H1 (cell line): ENCODE data around the gene TUT7. TPM values are rescaled to one million over a fixed set of nuclear protein-coding genes. Genes with fewer than 3 reads are reported as not detected.
"Not testable (repeated sequence)": the region's sequence is repeated elsewhere in the genome, so short reads cannot be mapped to it uniquely, and the experiment has no call there.

Source experiments
- CTCF ChIA-PET: fragments of 300-600 bp; sonication (Branson Sonifier 250); formaldehyde crosslinking; loops from one replicate; lab custom pipeline; 2021; ENCODE audit not compliant: partially characterized antibody; lab: Charles Lee
- POLR2A ChIA-PET: fragments of 300-600 bp; sonication (Branson Sonifier 250); formaldehyde crosslinking; loops from one replicate; lab custom pipeline; 2021; ENCODE audit warnings: inconsistent platforms; ENCODE audit not compliant: partially characterized antibody; lab: Charles Lee
- DNase-seq, 2 experiments: peaks; one replicate each; pipeline versions ENCODE4 v3.0.0 to v3.0.0-alpha.2; 2010 to 2022; ENCODE audit warnings: low spot score in 2 of 2, low read depth in 1 of 2, mixed read lengths in 1 of 2
- FAIRE-seq: peaks from 2 replicates; lab custom pipeline; 2011; peaks lifted over from hg19 to GRCh38; lab: Jason Lieb, UNC
- H2AFZ ChIP-seq: 2 replicates; pipeline ENCODE4 v1.8.1; 2012; ENCODE audit warnings: low read length, inconsistent platforms
- H2AK5ac ChIP-seq: 2 replicates; pipeline ENCODE4 v1.6.1; 2013; ENCODE audit warnings: low read depth, low read length
- H2BK120ac ChIP-seq: replicated peaks from 2 replicates; pipeline ENCODE3; 2013; ENCODE audit warnings: low read depth, low read length, inconsistent platforms
- H2BK12ac ChIP-seq: 2 replicates; pipeline ENCODE4 v1.6.1; 2013; ENCODE audit warnings: low read depth, low read length
- H2BK15ac ChIP-seq: 2 replicates; pipeline ENCODE4 v1.6.1; 2013; ENCODE audit warnings: low read length
- H2BK20ac ChIP-seq: 2 replicates; pipeline ENCODE4 v1.6.1; 2013; ENCODE audit warnings: low read length
- H2BK5ac ChIP-seq: 2 replicates; pipeline ENCODE4 v1.6.1; 2013; ENCODE audit warnings: low read depth, low read length
- H3K14ac ChIP-seq: 2 replicates; pipeline ENCODE4 v1.6.1; 2013; ENCODE audit warnings: inconsistent platforms; ENCODE audit not compliant: insufficient read length
- H3K18ac ChIP-seq: 2 replicates; pipeline ENCODE4 v1.6.1; 2013; ENCODE audit warnings: low read length; ENCODE audit errors: extremely low read depth
- H3K23ac ChIP-seq: 2 replicates; pipeline ENCODE4 v1.6.1; 2013; ENCODE audit warnings: inconsistent platforms; ENCODE audit not compliant: insufficient read length
- H3K23me2 ChIP-seq: 2 replicates; pipeline ENCODE4 v1.6.1; 2013; ENCODE audit warnings: low read depth, low read length
- H3K27ac ChIP-seq: 2 replicates; pipeline ENCODE4 v1.6.1; 2011; ENCODE audit warnings: low read depth, low read length, inconsistent platforms
- H3K27me3 ChIP-seq, 4 experiments: replicated peaks in 1 of 4; 1 replicate in 1 of 4; 2 replicates in 3 of 4; pipeline versions ENCODE4 v1.6.1 to v1.8.1; 2011 to 2013; ENCODE audit warnings: low read length in 3 of 4, mild to moderate bottlenecking in 3 of 4, inconsistent platforms in 2 of 4, mixed read lengths in 2 of 4, moderate library complexity in 1 of 4; ENCODE audit not compliant: control insufficient read depth in 3 of 4, insufficient read depth in 3 of 4; ENCODE audit errors: extremely low read depth in 1 of 4
- H3K36me3 ChIP-seq, 4 experiments: 2 replicates each; pipeline versions ENCODE4 v1.6.1 to v1.8.1; 2011 to 2013; ENCODE audit warnings: mild to moderate bottlenecking in 4 of 4, low read length in 3 of 4, moderate library complexity in 2 of 4, control low read depth in 1 of 4, inconsistent platforms in 1 of 4; ENCODE audit not compliant: insufficient read depth in 4 of 4, control insufficient read depth in 2 of 4
- H3K4ac ChIP-seq: replicated peaks from 2 replicates; pipeline ENCODE3; 2013; ENCODE audit warnings: low read length, low read depth, mixed read lengths, inconsistent platforms; ENCODE audit not compliant: insufficient read length
- H3K4me1 ChIP-seq, 4 experiments: replicated peaks in 1 of 4; 1 replicate in 1 of 4; 2 replicates in 3 of 4; pipeline versions ENCODE4 v1.6.1 to v1.8.1; 2011 to 2013; ENCODE audit warnings: low read length in 3 of 4, inconsistent platforms in 2 of 4, mixed read lengths in 1 of 4; ENCODE audit not compliant: insufficient read depth in 4 of 4, control insufficient read depth in 3 of 4
- H3K4me2 ChIP-seq, 2 experiments: 2 replicates each; pipeline versions ENCODE4 v1.6.1 to v1.8.1; 2011 to 2013; ENCODE audit warnings: low read depth in 2 of 2, low read length in 2 of 2, control low read depth in 1 of 2, inconsistent platforms in 1 of 2, mild to moderate bottlenecking in 1 of 2; ENCODE audit not compliant: insufficient read depth in 1 of 2
- H3K4me3 ChIP-seq, 4 experiments: fragments of 200-600, 300-600 bp in 1 of 4; sonication (generic), shearing (Covaris generic), sonication (Bioruptor Twin) in 1 of 4; 2 replicates each; pipeline versions ENCODE4 v1.5.1 to v1.8.1; 2011 to 2016; ENCODE audit warnings: low read length in 4 of 4, low read depth in 3 of 4, control low read depth in 2 of 4, inconsistent platforms in 2 of 4, mild to moderate bottlenecking in 2 of 4, mixed read lengths in 1 of 4, moderate library complexity in 1 of 4; ENCODE audit not compliant: insufficient read depth in 2 of 4; ENCODE audit errors: extremely low read depth in 1 of 4
- H3K56ac ChIP-seq: replicated peaks from 2 replicates; pipeline ENCODE3; 2013; ENCODE audit warnings: low read depth, mild to moderate bottlenecking, mixed read lengths, low read length, inconsistent platforms; ENCODE audit not compliant: insufficient read length
- H3K79me1 ChIP-seq: 2 replicates; pipeline ENCODE4 v1.6.1; 2013; ENCODE audit warnings: low read depth, low read length, control low read depth
- H3K79me2 ChIP-seq, 2 experiments: 2 replicates each; pipeline versions ENCODE4 v1.6.1 to v1.8.1; 2012 to 2013; ENCODE audit warnings: low read length in 2 of 2, mild to moderate bottlenecking in 2 of 2, inconsistent platforms in 1 of 2; ENCODE audit not compliant: insufficient read depth in 2 of 2, control insufficient read depth in 1 of 2
- H3K9ac ChIP-seq, 4 experiments: replicated peaks in 1 of 4; 1 replicate in 1 of 4; 2 replicates in 3 of 4; pipeline versions ENCODE4 v1.6.1 to v1.8.1; 2011 to 2013; ENCODE audit warnings: low read depth in 3 of 4, low read length in 3 of 4, control low read depth in 2 of 4, mild to moderate bottlenecking in 2 of 4, moderate library complexity in 2 of 4, inconsistent platforms in 1 of 4; ENCODE audit errors: extremely low read depth in 1 of 4
- H3K9me3 ChIP-seq, 2 experiments: 2 replicates each; pipeline versions ENCODE4 v1.6.1 to v1.8.1; 2012 to 2013; ENCODE audit warnings: mild to moderate bottlenecking in 2 of 2, moderate library complexity in 2 of 2, control low read depth in 1 of 2, inconsistent platforms in 1 of 2, low read depth in 1 of 2, low read length in 1 of 2, mixed read lengths in 1 of 2; ENCODE audit not compliant: insufficient read depth in 2 of 2
- H4K20me1 ChIP-seq, 2 experiments: replicated peaks in 1 of 2; 2 replicates each; pipeline versions ENCODE3 to v1.8.1; 2011 to 2013; ENCODE audit warnings: inconsistent platforms in 2 of 2, low read length in 2 of 2, mild to moderate bottlenecking in 1 of 2; ENCODE audit not compliant: insufficient read depth in 2 of 2, control insufficient read depth in 1 of 2
- H4K5ac ChIP-seq: 2 replicates; pipeline ENCODE4 v1.6.1; 2013; ENCODE audit warnings: low read length, low read depth, mixed read lengths, inconsistent platforms; ENCODE audit not compliant: insufficient read length
- H4K8ac ChIP-seq: 2 replicates; pipeline ENCODE4 v1.8.0; 2013; ENCODE audit warnings: mild to moderate bottlenecking, moderate library complexity, low read length, inconsistent platforms; ENCODE audit not compliant: insufficient read depth; ENCODE audit errors: extremely low read depth
- H4K91ac ChIP-seq: replicated peaks from 2 replicates; pipeline ENCODE3; 2013; ENCODE audit warnings: low read length, mixed read lengths, inconsistent platforms; ENCODE audit not compliant: insufficient read length
- EGR1 ChIP-seq: IDR thresholded peaks from 2 replicates; pipeline ENCODE4 v1.6.1; 2011; ENCODE audit warnings: low read depth, low read length, borderline replicate concordance
- SP2 ChIP-seq: IDR thresholded peaks from 2 replicates; pipeline ENCODE4 v1.6.1; 2012; ENCODE audit warnings: mild to moderate bottlenecking, low read length, inconsistent platforms
- WGBS, 2 experiments: shearing (Covaris generic) in 1 of 2; methylation state at CpG; one replicate each; pipeline versions ENCODE4 v1.1.6 to v1.1.7; 2013 to 2015; ENCODE audit warnings: low lambda C conversion rate in 2 of 2, mixed read lengths in 2 of 2, inconsistent platforms in 1 of 2, low coverage in 1 of 2, missing lambda C conversion rate in 1 of 2; ENCODE audit not compliant: insufficient replicate concordance in 2 of 2, insufficient coverage in 1 of 2, insufficient read length in 1 of 2; ENCODE audit errors: extremely low coverage in 1 of 2, missing lambda C conversion rate in 1 of 2; 5-methylcytosine and 5-hydroxymethylcytosine counted together
- polyA plus RNA-seq, 7 experiments: library from polyadenylated mRNA; depleted of rRNA in 3 of 7; stranded (reverse) in 5 of 7; unstranded in 2 of 7; fragments of >200 nt in 5 of 7; fragments of 200-250 nt in 2 of 7; gene quantifications; 1 replicate in 5 of 7; 2 replicates in 1 of 7; 4 replicates in 1 of 7; pipeline versions ENCODE4 v1.2.1 to v1.2.3, GENCODE V29; 2011 to 2013; ENCODE audit warnings: missing spikeins in 2 of 7, mixed read lengths in 2 of 7
- total RNA-seq: library from RNA; stranded (reverse); fragmentation: NEBNext Ultra II Directional; extraction: Animal tissue kit (Norgen Biotek cat#: 25700); gene quantifications from 2 replicates; pipeline ENCODE4 v1.2.1, GENCODE V29; 2021

The TUT7 gene
- total and polyA plus RNA-seq, 2 of the 8 experiments (the other 6 are each of a cell fraction or from before 2014, with no cell fraction given), result 4.8 to 19.3 TPM

DNA sequence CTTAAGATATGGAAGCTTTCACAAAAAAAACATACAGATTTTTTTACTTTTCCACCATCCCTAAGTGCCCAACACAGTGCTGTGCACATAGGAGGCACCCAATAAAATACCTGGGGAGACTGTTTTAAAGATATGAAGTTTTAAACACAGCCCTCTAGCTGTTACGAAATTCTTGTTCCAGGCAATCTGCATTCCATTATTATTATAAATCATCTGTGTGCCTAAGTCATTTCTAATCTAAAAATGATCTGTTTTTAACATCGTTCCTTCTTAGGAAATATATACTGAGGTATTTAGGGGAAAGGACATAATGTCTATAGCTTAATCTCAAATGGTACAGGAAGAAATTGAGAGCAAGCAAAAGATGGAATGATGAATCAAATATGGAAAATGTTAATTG is 39.1 kb downstream of the TUT7 start:
- no peaks in the 10 kb centered on the region for H3K79me2 ChIP-seq
- H3K9ac ChIP-seq, result no peak overlapping the region
- H4K91ac ChIP-seq, result no peak overlapping the region
- H3K23ac ChIP-seq, result no peak overlapping the region
- H2BK120ac ChIP-seq, result no peak overlapping the region
- no peaks in the 10 kb centered on the region for H3K79me1 ChIP-seq
- H2BK20ac ChIP-seq, result no peak overlapping the region
- H4K5ac ChIP-seq, result no peak overlapping the region
- no peaks in the 10 kb centered on the region for H4K20me1 ChIP-seq
- no peak overlapping the region for H3K4me3 ChIP-seq
- TF ChIP-seq EGR1 (no peak), SP2 (no peak)
- H3K36me3 ChIP-seq, result peaks cover 7 to 66% (median 41%) of the 10 kb centered on the region in 4 experiments; a peak in 6 of 8 replicates
- H3K56ac ChIP-seq, result no peak overlapping the region
- POLR2A ChIA-PET, result no interaction called here
- no peaks in the 10 kb centered on the region for H3K4me1 ChIP-seq
- no peak overlapping the region for H2BK5ac ChIP-seq
- H3K9me3 ChIP-seq, result peaks cover 2 to 11% of the 10 kb centered on the region in 2 experiments; a peak in 2 of 4 replicates
- no peaks in the 10 kb centered on the region for H3K27me3 ChIP-seq
- H3K4me2 ChIP-seq, result no peak overlapping the region
- no peak overlapping the region for H2BK15ac ChIP-seq
- H3K23me2 ChIP-seq, result no peaks in the 10 kb centered on the region
- H3K14ac ChIP-seq, result no peak overlapping the region
- CTCF ChIA-PET, result no interaction called here
- H2AK5ac ChIP-seq, result no peak overlapping the region
- H3K4ac ChIP-seq, result no peak overlapping the region
- no peak overlapping the region for H3K27ac ChIP-seq
- FAIRE-seq (no peak), DNase-seq (no peak)
- no peak overlapping the region for H2AFZ ChIP-seq
- H3K18ac ChIP-seq, result no peak overlapping the region
- WGBS, 2 experiments, result 88% methylated on average over 2 of the region's 2 CpGs; no CpG with 5 or more reads in 1 of the 2 experiments
- no peak overlapping the region for H4K8ac ChIP-seq
- H2BK12ac ChIP-seq, result no peak overlapping the region

DNA sequence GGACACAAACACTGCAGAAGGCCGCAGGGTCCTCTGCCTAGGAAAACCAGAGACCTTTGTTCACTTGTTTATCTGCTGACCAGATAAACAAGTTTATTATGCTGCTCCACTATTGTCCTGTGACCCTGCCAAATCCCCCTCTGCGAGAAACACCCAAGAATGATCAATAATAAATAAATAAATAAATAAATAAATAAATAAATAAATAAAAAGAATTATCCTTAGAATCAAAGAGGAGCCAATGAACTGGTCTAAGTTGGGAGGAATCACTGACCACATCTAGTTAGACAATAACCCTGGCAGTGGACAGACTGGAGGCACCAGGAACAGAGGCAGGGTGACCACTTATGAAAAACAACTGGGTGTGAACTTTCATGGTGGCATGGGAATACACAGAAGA is 41.3 kb downstream of the TUT7 start:
- H3K23ac ChIP-seq, H4K8ac ChIP-seq, H3K4me1 ChIP-seq, H4K91ac ChIP-seq, H3K23me2 ChIP-seq, H3K27ac ChIP-seq, H3K4me2 ChIP-seq, H3K79me1 ChIP-seq, H4K20me1 ChIP-seq, H3K56ac ChIP-seq, H2BK15ac ChIP-seq, H3K27me3 ChIP-seq, FAIRE-seq, H2BK20ac ChIP-seq, DNase-seq, H4K5ac ChIP-seq, H3K79me2 ChIP-seq, H3K9ac ChIP-seq, H2BK120ac ChIP-seq, H2AFZ ChIP-seq, H2BK12ac ChIP-seq, CTCF ChIA-PET, H2AK5ac ChIP-seq, H2BK5ac ChIP-seq, POLR2A ChIA-PET, H3K4ac ChIP-seq, H3K18ac ChIP-seq, H3K4me3 ChIP-seq, H3K14ac ChIP-seq: not testable (repeated sequence)
- WGBS, 2 experiments, result 92% methylated on average over 2 of the region's 2 CpGs; no CpG with 5 or more reads in 1 of the 2 experiments
- peaks cover 2 to 11% of the 10 kb centered on the region in 2 experiments; a peak in 2 of 4 replicates for H3K9me3 ChIP-seq
- H3K36me3 ChIP-seq, result peaks cover 4 to 70% (median 39%) of the 10 kb centered on the region in 4 experiments; a peak in 6 of 8 replicates
